ENCODE results near the gene PLK5.

Gene PLK5

GRCh38 chr19:1577090-1577928 lies 53.4 kb downstream of the PLK5 start:
- no peak for DNase-seq (ENCODE audit: low spot score)

GRCh38 chr19:1577929-1578618 lies 54.2 kb downstream of the PLK5 start:
- DNase-seq (ENCODE audit: low spot score), result no peak

DNA sequence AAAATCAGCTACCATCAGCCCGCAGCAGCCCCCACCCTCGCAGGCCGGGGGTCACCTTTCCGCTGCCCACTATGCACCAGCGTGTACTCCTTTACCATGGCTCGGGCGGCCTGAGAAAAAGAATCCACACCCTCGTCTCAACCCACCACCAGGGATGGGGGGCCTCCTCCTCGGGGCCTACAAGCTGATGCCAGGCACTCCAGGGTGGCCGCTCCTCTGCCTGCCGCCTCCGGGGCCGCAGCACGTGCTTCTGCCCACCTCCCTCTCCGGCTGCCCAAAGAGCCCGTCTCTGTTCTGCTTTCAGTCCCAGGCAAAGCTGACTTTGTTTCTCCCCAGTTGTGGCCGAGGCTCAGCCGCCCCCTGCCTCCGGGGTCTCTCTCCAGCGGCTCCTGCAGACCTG lies 55.3 kb downstream of the PLK5 start:
- DNase-seq (ENCODE audit: low spot score), result no peak

GRCh38 chr19:1580382-1580781 lies 56.5 kb downstream of the PLK5 start:
- no peak for DNase-seq (ENCODE audit: low spot score)

DNA sequence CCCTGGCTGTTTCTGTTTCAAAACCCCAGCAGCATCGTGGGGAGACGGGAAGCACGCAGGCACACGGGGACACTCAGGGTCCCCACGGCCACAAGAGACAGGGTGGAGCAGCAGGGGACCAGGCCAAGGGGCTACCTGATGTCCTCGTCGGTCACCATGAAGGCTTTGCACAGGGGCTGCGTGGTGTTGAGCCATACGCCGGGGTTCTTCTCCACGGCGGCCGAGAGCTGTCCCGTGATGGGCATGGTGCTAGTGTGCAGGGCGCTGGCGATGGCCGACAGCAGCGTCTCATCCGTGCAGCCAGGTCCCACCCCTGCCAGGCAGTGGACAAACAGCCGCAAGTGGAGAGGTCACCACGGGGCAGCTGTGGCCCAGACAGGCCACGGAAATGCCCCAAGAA lies 57.1 kb downstream of the PLK5 start:
- DNase-seq (ENCODE audit: low spot score), result no peak

DNA sequence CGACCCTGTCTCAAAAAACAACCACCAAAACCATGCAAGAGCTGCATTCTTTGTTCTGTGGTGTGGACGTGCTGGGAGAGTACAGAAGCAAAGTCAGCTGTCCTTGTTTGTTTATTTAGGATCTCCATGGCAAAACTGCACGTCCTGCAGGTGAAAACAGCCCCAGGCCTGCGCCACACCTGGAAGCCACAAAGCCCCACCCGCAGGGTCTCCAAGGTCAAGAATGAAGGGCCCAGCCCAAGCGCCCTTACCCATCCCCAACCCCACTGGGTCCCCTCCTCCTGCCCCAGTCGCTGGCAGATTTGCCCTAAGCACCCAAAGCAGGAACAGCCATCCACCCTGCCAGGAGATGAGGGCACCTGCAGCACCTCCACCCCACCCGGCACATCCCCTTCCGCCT lies 58.3 kb downstream of the PLK5 start:
- no peak for DNase-seq (ENCODE audit: low spot score)

- no peak for DNase-seq (ENCODE audit: low spot score)
Measured at GRCh38 chr19:1584500-1585242, 60.8 kb downstream of the PLK5 start.

DNA sequence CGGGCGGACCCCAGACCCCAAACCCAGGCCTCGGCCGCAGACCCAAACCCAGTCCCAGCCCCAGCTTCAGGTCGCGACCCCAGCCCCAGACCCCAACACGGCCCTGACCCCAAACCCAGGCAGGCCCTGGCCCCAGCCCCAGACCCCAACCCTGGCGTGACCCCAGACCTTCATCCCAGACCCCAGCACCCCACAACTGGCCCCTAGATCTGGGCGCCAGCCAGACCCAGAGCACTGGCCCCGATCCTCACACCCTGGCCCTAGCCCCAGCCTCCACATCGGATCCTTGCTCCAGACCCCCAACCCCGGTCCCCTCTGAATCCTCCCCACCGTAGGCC lies 61.3 kb downstream of the PLK5 start:
- no peak for DNase-seq (ENCODE audit: low spot score)

All from left forelimb (tissue), 1 donor.